ENCODE data around the gene TMEM238.

- no peak for TF ChIP-seq CTCF (IDR thresholded peaks at IDR 0.05; ENCODE audit: low read depth, low read length, poor library complexity, severe bottlenecking)
- no peak for TF ChIP-seq EZH2phosphoT487 (IDR thresholded peaks at IDR 0.05; ENCODE audit: borderline replicate concordance, low read length)
These were observed 31.4 kb downstream of the TMEM238 start for GRCh38 chr19:55352549-55353145.

Data from DOHH2 (cell line).